ENCODE measurements around the gene DENND1B.
A peak's percentile ranks its signal among the peaks of the same experiment; 100 is the strongest.

Gene DENND1B

GRCh38 chr1:197775282-197776262 is at the start of gene DENND1B:
Gene DENND1B (minus strand): TSS chr1:197775480. CDS start chr1:197775155, 325 bp downstream.
- peak; percentile 69 for DNase-seq (ENCODE audit: low read depth)

DNA sequence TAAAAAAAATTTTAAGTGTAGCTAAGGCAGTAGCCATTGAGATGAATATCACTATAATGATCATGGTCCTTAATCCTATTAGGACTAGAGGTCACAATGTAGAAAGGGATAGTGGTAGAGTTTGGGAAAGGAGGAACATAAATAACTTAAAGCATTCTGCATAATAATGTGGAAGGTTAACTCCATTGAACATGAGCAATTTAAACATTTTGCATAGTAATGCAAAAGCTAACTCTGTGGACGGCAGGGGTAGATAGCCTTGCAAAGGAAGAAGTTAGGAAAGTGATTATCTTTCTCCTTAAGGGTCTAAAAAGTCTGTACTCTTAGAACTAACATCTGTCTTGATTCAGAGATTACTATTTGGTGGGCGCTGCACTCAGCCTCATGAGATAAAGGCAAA is 39.0 kb upstream of the DENND1B start:
- DNase-seq (ENCODE audit: low read depth) = no peak

DNA sequence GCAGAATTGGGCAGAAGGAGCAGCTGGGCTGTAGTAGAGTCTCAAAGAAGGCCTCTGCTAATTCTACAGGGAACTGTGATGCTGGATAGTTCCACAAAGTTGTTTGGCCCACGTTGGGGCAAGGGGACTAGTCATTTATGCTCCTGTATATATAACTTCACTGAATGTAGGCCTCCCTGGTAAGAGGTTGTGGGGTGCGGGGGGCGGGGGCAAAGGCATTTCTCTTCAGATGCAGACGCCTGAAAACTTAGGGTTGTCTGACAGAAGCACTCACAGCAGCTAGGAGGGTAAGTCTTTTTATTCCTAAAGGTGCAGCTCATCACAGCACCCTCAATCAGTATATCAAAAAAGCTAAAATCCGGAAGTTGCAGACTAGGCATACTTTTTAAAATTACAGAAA is 38.5 kb upstream of the DENND1B start:
- no peak for DNase-seq (ENCODE audit: low read depth)

GRCh38 chr1:197811769-197812168 is 36.5 kb upstream of the DENND1B start:
- no peak for DNase-seq (ENCODE audit: low read depth)

GRCh38 chr1:197810812-197811211 is 35.5 kb upstream of the DENND1B start:
- DNase-seq (ENCODE audit: low read depth) = no peak

- DNase-seq (ENCODE audit: low read depth) = no peak
Observed at GRCh38 chr1:197808880-197809279, 33.6 kb upstream of the DENND1B start.

- no peak for DNase-seq (ENCODE audit: low read depth)
Observed at GRCh38 chr1:197807739-197808453, 32.6 kb upstream of the DENND1B start.

- no peak for DNase-seq (ENCODE audit: low read depth)
Observed at GRCh38 chr1:197807216-197807615, 31.9 kb upstream of the DENND1B start.

DNA sequence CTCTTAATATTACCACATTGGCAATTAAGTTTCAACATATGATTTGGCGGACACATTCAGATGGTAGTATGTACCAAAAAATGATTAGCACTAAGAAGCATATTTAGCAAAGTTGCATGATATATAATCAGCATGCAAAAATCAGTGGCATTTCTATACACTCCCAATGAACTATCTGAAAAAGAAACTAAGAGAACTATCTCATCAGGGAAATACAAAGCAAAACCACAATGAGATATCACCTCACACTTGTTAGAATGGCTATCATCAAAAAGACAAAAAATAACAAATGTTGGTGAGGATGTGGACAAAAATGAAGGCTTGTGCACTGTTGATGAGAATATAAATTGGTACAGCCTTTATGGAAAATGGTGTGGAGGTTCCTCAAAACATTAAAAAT is 31.4 kb upstream of the DENND1B start:
- no peak for DNase-seq (ENCODE audit: low read depth)

GRCh38 chr1:197801684-197802083 is 26.4 kb upstream of the DENND1B start:
- DNase-seq (ENCODE audit: low read depth) = no peak

DNA sequence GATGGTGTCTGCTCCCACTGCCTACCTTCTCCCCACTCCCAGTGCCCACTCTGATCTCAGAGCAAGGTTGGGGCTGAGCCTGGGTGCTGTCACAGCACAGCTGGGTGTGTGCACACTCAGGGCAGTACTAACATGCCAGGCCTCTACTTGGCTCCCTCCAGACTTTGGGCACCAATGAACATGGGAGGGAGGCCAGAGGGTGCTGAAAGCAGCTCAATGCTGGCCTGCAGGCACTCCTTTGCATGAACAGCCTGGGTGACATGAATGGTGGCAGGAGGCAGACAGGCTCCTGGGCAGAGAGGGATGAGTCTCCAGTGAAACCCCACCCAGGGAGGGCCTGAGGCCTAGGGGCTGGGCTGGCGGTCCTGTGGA is 25.8 kb upstream of the DENND1B start:
- no peak for DNase-seq (ENCODE audit: low read depth)

DNA sequence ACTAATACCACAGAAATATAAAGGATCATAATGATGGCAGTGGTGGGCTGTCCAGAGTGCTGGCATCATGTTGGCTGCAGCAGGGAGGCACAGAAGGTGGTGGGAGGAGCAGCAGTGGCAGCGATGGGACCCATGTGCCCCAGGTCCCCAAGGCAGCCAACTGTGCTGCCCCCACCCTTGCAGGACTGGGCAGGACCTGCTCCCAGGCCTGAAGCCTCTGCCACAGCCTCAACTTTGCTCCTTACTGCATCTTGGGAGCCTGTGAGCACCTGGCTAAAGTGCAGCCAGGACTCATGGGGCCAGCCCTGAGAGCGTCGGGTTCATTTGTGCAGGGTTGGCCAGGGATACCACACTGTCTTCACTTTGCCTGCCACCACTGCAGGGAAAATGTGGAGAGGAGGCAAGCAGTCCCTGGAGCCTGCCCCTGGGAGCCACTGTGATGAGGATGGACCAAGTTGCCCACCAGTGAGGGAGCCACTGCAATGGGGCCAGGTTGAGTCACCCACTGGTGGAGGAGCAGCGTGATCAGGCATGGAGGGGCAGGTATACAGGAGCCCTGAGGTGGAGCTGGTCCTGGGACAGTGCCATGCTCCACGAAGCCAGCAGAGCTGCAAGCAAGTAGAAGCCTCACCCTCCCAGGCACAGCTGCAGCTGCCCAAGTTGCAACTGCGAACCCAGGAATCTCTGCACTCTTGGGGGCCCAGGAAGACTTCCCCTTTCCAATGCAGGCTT is 25.3 kb upstream of the DENND1B start:
- DNase-seq (ENCODE audit: low read depth) = no peak

DNA sequence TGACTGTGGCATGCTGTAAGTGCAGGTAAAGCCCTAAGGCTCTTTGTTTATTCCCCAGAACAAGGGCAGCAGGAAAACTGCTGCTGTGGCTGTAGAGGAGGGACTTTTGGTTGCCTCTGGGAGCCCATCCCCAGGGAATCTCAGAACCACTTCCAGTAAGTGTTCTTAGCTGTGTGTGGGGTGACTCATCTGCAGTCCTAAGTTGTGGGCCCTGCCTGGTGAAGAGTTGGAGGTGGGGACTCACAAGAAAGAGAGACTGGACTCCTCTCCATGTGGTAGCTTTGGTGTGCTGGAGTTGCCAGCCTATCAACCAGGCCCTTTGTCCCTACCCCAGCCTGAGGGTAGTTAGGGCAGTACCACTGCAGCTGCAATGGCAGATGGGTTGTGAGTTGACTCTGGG is 24.0 kb upstream of the DENND1B start:
- no peak for DNase-seq (ENCODE audit: low read depth)

- no peak for DNase-seq (ENCODE audit: low read depth)
Observed at GRCh38 chr1:197798492-197798891, 23.2 kb upstream of the DENND1B start.

- no peak for DNase-seq (ENCODE audit: low read depth)
Observed at GRCh38 chr1:197797010-197797409, 21.7 kb upstream of the DENND1B start.

DNA sequence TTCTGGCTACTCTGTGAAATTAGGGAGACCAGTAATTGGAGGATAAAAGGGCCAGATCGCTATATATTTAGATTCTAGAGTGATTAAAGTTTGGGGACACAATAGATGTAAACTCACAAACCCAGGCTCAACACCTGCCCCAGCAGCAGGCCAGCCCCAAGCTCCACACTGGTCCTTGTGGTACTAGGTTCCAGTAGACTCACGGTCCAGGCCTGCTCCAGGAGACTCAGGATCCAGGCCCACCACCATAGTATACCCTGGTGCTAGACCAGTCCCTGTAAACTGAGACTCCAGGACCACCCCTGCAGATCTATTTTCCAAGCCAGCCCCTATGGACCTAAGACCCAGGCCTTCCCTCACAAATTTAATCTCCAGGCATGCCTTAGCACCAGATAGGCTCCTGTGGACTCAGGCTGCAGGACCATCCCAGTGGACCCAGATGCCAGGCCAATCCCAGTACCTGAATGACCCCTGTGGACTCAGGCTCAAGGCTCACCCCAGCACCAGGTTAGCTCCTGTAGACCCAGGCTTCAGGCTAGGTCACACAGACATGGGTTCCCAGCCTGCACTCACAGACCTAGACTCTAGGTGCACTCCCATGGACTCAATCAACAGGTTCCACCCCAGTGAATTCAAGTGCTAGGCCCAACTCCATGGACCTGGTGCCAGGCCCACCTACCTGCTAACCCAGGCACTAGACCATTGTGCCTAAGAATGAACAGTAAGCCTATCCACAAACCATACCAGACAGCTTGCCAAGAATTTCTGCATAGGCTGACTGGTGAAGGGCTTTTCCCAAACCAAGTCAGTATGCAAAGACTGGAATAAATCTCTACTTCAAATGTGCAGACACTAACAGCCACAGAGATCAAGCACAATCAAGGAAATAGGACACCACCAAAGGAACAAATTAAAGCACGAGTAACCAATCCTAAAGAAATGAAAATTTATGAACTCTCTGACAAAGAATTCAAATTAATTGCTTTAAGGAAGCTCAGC is 13.8 kb upstream of the DENND1B start:
- DNase-seq (ENCODE audit: low read depth) = no peak

GRCh38 chr1:197787623-197788536 is 12.6 kb upstream of the DENND1B start:
- DNase-seq (ENCODE audit: low read depth) = no peak

DNA sequence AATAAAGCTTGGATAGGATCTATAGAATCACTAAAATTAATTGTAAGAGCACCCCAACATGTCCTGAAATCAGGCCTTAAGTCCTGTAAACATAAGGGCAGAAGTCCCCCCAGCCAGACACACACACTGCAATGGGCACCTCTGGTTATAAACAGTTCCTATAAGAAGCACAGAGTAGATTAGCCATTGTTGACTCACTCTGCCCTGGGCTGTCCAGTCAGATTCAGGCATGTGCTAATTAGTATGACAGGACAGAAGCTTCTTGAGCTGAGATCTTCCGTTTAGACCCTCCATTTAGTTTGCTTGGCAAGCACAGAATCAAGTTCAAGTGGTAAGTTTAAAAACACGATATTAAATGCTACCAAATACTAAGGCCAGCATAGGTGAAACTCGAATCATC is 11.8 kb upstream of the DENND1B start:
- no peak for DNase-seq (ENCODE audit: low read depth)

DNA sequence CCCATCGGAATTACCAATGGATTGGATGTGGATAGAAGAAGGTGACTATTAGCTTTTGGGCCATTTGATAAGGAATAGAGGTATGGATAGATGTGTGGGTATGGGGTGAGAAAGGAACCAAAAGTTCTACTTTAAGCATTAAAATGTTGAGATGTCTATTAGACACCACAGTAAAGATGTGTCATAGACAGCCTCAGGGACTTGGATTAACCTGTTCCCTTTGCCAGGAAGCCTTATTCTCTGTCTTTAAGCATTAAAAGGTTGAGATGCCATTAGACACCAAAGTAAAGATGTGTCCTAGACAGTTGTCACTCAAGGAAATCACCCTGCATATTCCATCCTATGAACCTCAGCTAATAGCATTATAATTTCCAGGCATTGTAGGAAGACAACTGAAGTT is 11.0 kb upstream of the DENND1B start:
- DNase-seq (ENCODE audit: low read depth) = no peak

- no peak for DNase-seq (ENCODE audit: low read depth)
Observed at GRCh38 chr1:197783510-197783948, 8.2 kb upstream of the DENND1B start.

All from stimulated activated CD4-positive, alpha-beta T cell treated with anti-CD3 and anti-CD28 coated beads, Interleukin-2, amount 100 ng/mL, for 4 hours (primary cell).